A549 (cell line): ENCODE measurements around the gene TMEM117. TPM values are rescaled to one million over a fixed set of nuclear protein-coding genes. Genes with fewer than 3 reads are reported as not detected.

ENCODE experiments used
- ATAC-seq, 2 experiments: fragments of 200-7000 bp in 1 of 2; fragments of >200 bp in 1 of 2; cut with Nextera tagmentation in 1 of 2; cut with Tn5 transposase in 1 of 2; 3 replicates each; pipeline versions ENCODE4 v1.8.0 to v1.9.1; 2018 to 2020; ENCODE audit warnings: mild to moderate bottlenecking in 1 of 2, moderate library complexity in 1 of 2
- CTCF ChIA-PET: fragments of 300-600 bp; sonication (Branson Sonifier 250); formaldehyde crosslinking; extraction: SDS; loops from one replicate; lab custom pipeline; 2021; ENCODE audit warnings: antibody characterized with exemption, inconsistent platforms; lab: Yijun Ruan, JAX
- POLR2A ChIA-PET: fragments of 350-600 bp; formaldehyde crosslinking; extraction: SDS; loops from one replicate; lab custom pipeline; 2021; ENCODE audit warnings: antibody characterized with exemption, inconsistent platforms; lab: Yijun Ruan, JAX
- DNase-seq, 2 experiments: peaks; one replicate each; pipeline versions ENCODE4 v3.0.0 to v3.0.0-alpha.2; 2011 to 2016; ENCODE audit warnings: low read depth in 1 of 2, low spot score in 1 of 2
- FAIRE-seq: peaks from 2 replicates; lab custom pipeline; 2011; peaks lifted over from hg19 to GRCh38; lab: Jason Lieb, UNC
- H3K27ac ChIP-seq, 2 experiments: fragments of >200 bp; sonication (Bioruptor Twin); formaldehyde crosslinking; 3 replicates each; pipeline ENCODE4 v1.5.1; 2016 to 2017
- H3K4me1 ChIP-seq: fragments of >200 bp; sonication (Bioruptor Twin); formaldehyde crosslinking; 3 replicates; pipeline ENCODE4 v1.6.1; 2016
- H3K4me2 ChIP-seq: fragments of >200 bp; sonication (Bioruptor Twin); formaldehyde crosslinking; 3 replicates; pipeline ENCODE4 v1.6.1; 2016
- H3K4me3 ChIP-seq: fragments of >200 bp; sonication (Bioruptor Twin); formaldehyde crosslinking; 3 replicates; pipeline ENCODE4 v1.5.1; 2016
- H3K9me3 ChIP-seq: fragments of >200 bp; sonication (Bioruptor Twin); formaldehyde crosslinking; 3 replicates; pipeline ENCODE4 v1.6.1; 2016
- CBX2 ChIP-seq: fragments of 200-600 bp; sonication (generic); IDR thresholded peaks from 2 replicates; pipeline ENCODE4 v1.6.1; 2016; ENCODE audit warnings: low read depth, mild to moderate bottlenecking, borderline replicate concordance
- CBX8 ChIP-seq: fragments of 200-600 bp; sonication (generic); IDR thresholded peaks from 2 replicates; pipeline ENCODE4 v1.6.1; 2016
- CEBPB ChIP-seq, 2 experiments: fragments of >200 bp in 1 of 2; sonication (Bioruptor Twin) in 1 of 2; formaldehyde crosslinking in 1 of 2; IDR thresholded peaks; 2 replicates each; pipeline ENCODE4 v1.6.1; 2012 to 2016
- CHD2 ChIP-seq: fragments of 150-350 bp; IDR thresholded peaks from 2 replicates; pipeline ENCODE4 v1.6.1; 2014; ENCODE audit warnings: low read length; ENCODE audit not compliant: partially characterized antibody
- EHF ChIP-seq: fragments of 250-450 bp; sonication (Bioruptor Pico); IDR thresholded peaks from 2 replicates; pipeline ENCODE4 v1.5.0; 2020; ENCODE audit warnings: mild to moderate bottlenecking
- FOSB ChIP-seq: fragments of 250-450 bp; sonication (Bioruptor Pico); IDR thresholded peaks from 2 replicates; pipeline ENCODE4 v1.5.0; 2020; ENCODE audit warnings: mild to moderate bottlenecking, moderate library complexity
- FOXS1 ChIP-seq: fragments of 250-450 bp; sonication (Bioruptor Pico); IDR thresholded peaks from 2 replicates; pipeline ENCODE4 v1.5.0; 2020; ENCODE audit warnings: mild to moderate bottlenecking, moderate library complexity
- HDAC2 ChIP-seq: fragments of 200-600 bp; sonication (generic); IDR thresholded peaks from 2 replicates; pipeline ENCODE4 v1.6.1; 2016
- HMGXB4 ChIP-seq: fragments of 250-450 bp; sonication (Bioruptor Pico); IDR thresholded peaks from 2 replicates; pipeline ENCODE4 v1.5.0; 2021; ENCODE audit warnings: mild to moderate bottlenecking, moderate library complexity, borderline replicate concordance
- HOXA7 ChIP-seq: fragments of 250-450 bp; sonication (Bioruptor Pico); IDR thresholded peaks from 2 replicates; pipeline ENCODE4 v1.5.0; 2020; ENCODE audit warnings: mild to moderate bottlenecking, moderate library complexity
- HOXB5 ChIP-seq: fragments of 250-450 bp; sonication (Bioruptor Pico); IDR thresholded peaks from 2 replicates; pipeline ENCODE4 v1.5.0; 2020; ENCODE audit warnings: mild to moderate bottlenecking, moderate library complexity
- JUNB ChIP-seq: fragments of >200 bp; sonication (Bioruptor Twin); formaldehyde crosslinking; IDR thresholded peaks from 2 replicates; pipeline ENCODE4 v1.6.1; 2016
- KDM1A ChIP-seq: fragments of 200-600 bp; sonication (generic); IDR thresholded peaks from 2 replicates; pipeline ENCODE4 v1.6.1; 2016; ENCODE audit warnings: low read depth, mild to moderate bottlenecking
- KDM5A ChIP-seq: fragments of 200-600 bp; sonication (generic); IDR thresholded peaks from 2 replicates; pipeline ENCODE4 v1.6.1; 2016; ENCODE audit warnings: antibody characterized with exemption, mild to moderate bottlenecking
- MAZ ChIP-seq: fragments of 150-350 bp; IDR thresholded peaks from 2 replicates; pipeline ENCODE4 v1.6.1; 2014; ENCODE audit warnings: antibody characterized with exemption, low read depth, low read length, borderline replicate concordance
- MYC ChIP-seq: IDR thresholded peaks from 2 replicates; pipeline ENCODE4 v1.6.1; 2012; ENCODE audit warnings: mild to moderate bottlenecking, inconsistent platforms, low read length, improper control_type of control experiment, borderline replicate concordance
- NFE2L2 ChIP-seq: fragments of 150-350 bp; conservative IDR thresholded peaks from 2 replicates; pipeline ENCODE4 v1.6.1; 2014; ENCODE audit warnings: low read length
- NPAS2 ChIP-seq: fragments of 250-450 bp; sonication (Bioruptor Pico); IDR thresholded peaks from 2 replicates; pipeline ENCODE4 v1.8.0; 2022; ENCODE audit warnings: mild to moderate bottlenecking, moderate library complexity, borderline replicate concordance
- PBX3 ChIP-seq: IDR thresholded peaks from 2 replicates; pipeline ENCODE4 v1.6.1; 2012
- PHF8 ChIP-seq: fragments of 200-600 bp; sonication (generic); IDR thresholded peaks from 2 replicates; pipeline ENCODE4 v1.6.1; 2016; ENCODE audit warnings: low read depth, mild to moderate bottlenecking, antibody characterized with exemption, moderate library complexity, borderline replicate concordance
- POLR2AphosphoS2 ChIP-seq: conservative IDR thresholded peaks from 2 replicates; pipeline ENCODE4 v1.6.1; 2012; ENCODE audit warnings: low read length, improper control_type of control experiment, inconsistent platforms
- RAD21 ChIP-seq, 2 experiments: fragments of >200 bp in 1 of 2; sonication (Bioruptor Twin) in 1 of 2; formaldehyde crosslinking in 1 of 2; IDR thresholded peaks in 1 of 2; conservative IDR thresholded peaks in 1 of 2; 2 replicates in 1 of 2; 3 replicates in 1 of 2; pipeline ENCODE4 v1.6.1; 2012 to 2018; ENCODE audit warnings: inconsistent platforms in 1 of 2
- RARB ChIP-seq: fragments of 250-450 bp; sonication (Bioruptor Pico); IDR thresholded peaks from 2 replicates; pipeline ENCODE4 v1.8.0; 2021; ENCODE audit warnings: mild to moderate bottlenecking, moderate library complexity
- RCOR1 ChIP-seq: fragments of 150-350 bp; IDR thresholded peaks from 2 replicates; pipeline ENCODE4 v1.6.1; 2014; ENCODE audit warnings: antibody characterized with exemption, low read length, low read depth
- SMC3 ChIP-seq: fragments of >200 bp; sonication (Bioruptor Twin); formaldehyde crosslinking; IDR thresholded peaks from 3 replicates; pipeline ENCODE4 v1.6.1; 2018; ENCODE audit warnings: inconsistent platforms
- SREBF2 ChIP-seq: fragments of 450-650 bp; IDR thresholded peaks from 2 replicates; pipeline ENCODE4 v1.6.1; 2014; ENCODE audit warnings: mild to moderate bottlenecking, moderate library complexity
- TFCP2L1 ChIP-seq: fragments of 250-450 bp; sonication (Bioruptor Pico); IDR thresholded peaks from 2 replicates; pipeline ENCODE4 v1.5.0; 2021; ENCODE audit warnings: mild to moderate bottlenecking
- TP53 ChIP-seq: fragments of 250-450 bp; sonication (Bioruptor Pico); IDR thresholded peaks from 2 replicates; pipeline ENCODE4 v1.5.0; 2021; ENCODE audit warnings: mild to moderate bottlenecking, moderate library complexity
- ZC3H11A ChIP-seq: fragments of 450-650 bp; IDR thresholded peaks from 2 replicates; pipeline ENCODE4 v1.6.1; 2014; ENCODE audit warnings: antibody characterized with exemption, mild to moderate bottlenecking
- ZNF302 ChIP-seq: fragments of 250-450 bp; sonication (Bioruptor Pico); IDR thresholded peaks from 2 replicates; pipeline ENCODE4 v1.9.0; 2021; ENCODE audit warnings: inconsistent platforms, mild to moderate bottlenecking, moderate library complexity
- WGBS: methylation state at CpG from one replicate; pipeline ENCODE4 v1.1.6; 2017; ENCODE audit errors: missing lambda C conversion rate; 5-methylcytosine and 5-hydroxymethylcytosine counted together
- polyA plus RNA-seq, 4 experiments: library from polyadenylated mRNA; depleted of rRNA in 3 of 4; stranded (reverse); fragments of >200 nt; fragmentation: RNase III in 1 of 4; extraction: RNeasy Plus Mini Kit Qiagen cat#74134 plus additional on column Dnase treatment in 1 of 4; gene quantifications; 2 replicates in 3 of 4; 3 replicates in 1 of 4; pipeline ENCODE4 v1.2.3, GENCODE V29; 2011 to 2017

The TMEM117 gene
- polyA plus RNA-seq, 2 of the 4 experiments (the other 2 are of a cell fraction) = 2.1 to 4.6 TPM

GRCh38 chr12:43935581-43935980 lies 99.7 kb downstream of the TMEM117 start (continued):
- no peak for TF ChIP-seq RCOR1
- no peak for TF ChIP-seq ZNF302 (CRISPR knock-in tag)
- no peak for TF ChIP-seq NPAS2 (CRISPR knock-in tag)
- no peak for TF ChIP-seq SMC3

GRCh38 chr12:43937947-43938346 lies 102.1 kb downstream of the TMEM117 start:
- H3K27ac ChIP-seq = no peak overlapping the region
- no peak overlapping the region for H3K4me3 ChIP-seq
- DNase-seq = peak; percentile 8 to 16
- ChIA-PET CTCF (no interaction called here), POLR2A (no interaction called here)
- WGBS = 74% methylated on average over 2 of the region's 2 CpGs
- no peak overlapping the region for H3K4me2 ChIP-seq
- TF ChIP-seq CBX2 = no peak
- no peak for TF ChIP-seq TFCP2L1 (CRISPR knock-in tag)
- TF ChIP-seq RARB (CRISPR knock-in tag) = no peak
- no peak for TF ChIP-seq SMC3
- TF ChIP-seq PBX3 = no peak
- TF ChIP-seq FOSB (CRISPR knock-in tag) = no peak
- no peak for TF ChIP-seq TP53 (CRISPR knock-in tag)
- no peak for TF ChIP-seq HOXA7 (CRISPR knock-in tag)
- no peak for TF ChIP-seq KDM1A
- no peak for TF ChIP-seq JUNB
- peak in 1 of 2 experiments; percentile 82; a peak in 4 of 6 replicates for ATAC-seq
- H3K9me3 ChIP-seq = no peaks in the 10 kb centered on the region
- no peak for FAIRE-seq
- H3K4me1 ChIP-seq = no peaks in the 10 kb centered on the region

- ATAC-seq = no peak
- CTCF ChIA-PET = no interaction called here
These were observed 106.5 kb downstream of the TMEM117 start for GRCh38 chr12:43942379-43942778.

GRCh38 chr12:43945983-43946382 lies 110.1 kb downstream of the TMEM117 start:
- Histone ChIP-seq H3K9me3 (no peaks in the 10 kb centered on the region), H3K4me2 (no peak overlapping the region), H3K4me3 (no peak overlapping the region), H3K4me1 (no peaks in the 10 kb centered on the region), H3K27ac (no peak overlapping the region)
- no peak for DNase-seq
- ChIA-PET POLR2A (interaction anchor here (0.6 kb wide), 1 partner anchor 119 kb away, joined by 4 read pairs; no protein-coding TSS in a partner anchor), CTCF (no interaction called here)
- FAIRE-seq = no peak
- ATAC-seq = no peak
- WGBS = 75% methylated on average over 1 of the region's 1 CpG
- TF ChIP-seq HOXB5 (CRISPR knock-in tag) (no peak), TP53 (CRISPR knock-in tag) (no peak), ZC3H11A (no peak), NFE2L2 (no peak), FOSB (CRISPR knock-in tag) (no peak), NPAS2 (CRISPR knock-in tag) (no peak), KDM5A (no peak), HOXA7 (CRISPR knock-in tag) (no peak), HMGXB4 (no peak), MAZ (no peak), CHD2 (no peak), RAD21 (conservative IDR thresholded peaks at IDR 0.05 in 1 of 2, IDR thresholded peaks at IDR 0.05 in 1 of 2) (no peak), EHF (CRISPR knock-in tag) (no peak), MYC (no peak), HDAC2 (no peak), FOXS1 (CRISPR knock-in tag) (no peak), CEBPB (IDR thresholded peaks at IDR 0.05) (no peak), POLR2AphosphoS2 (no peak), PHF8 (no peak), JUNB (no peak)

More at GRCh38 chr12:43942379-43942778, 106.5 kb downstream of the TMEM117 start:
- no peak overlapping the region for H3K27ac ChIP-seq
- TF ChIP-seq CBX2 = no peak
- TF ChIP-seq KDM1A = no peak
- no peak for TF ChIP-seq SREBF2
- no peak for TF ChIP-seq JUNB
- TF ChIP-seq CBX8 = no peak
- TF ChIP-seq KDM5A = no peak
- no peak for TF ChIP-seq HOXA7 (CRISPR knock-in tag)
- no peak for TF ChIP-seq TFCP2L1 (CRISPR knock-in tag)
- no peak overlapping the region for H3K4me3 ChIP-seq
- DNase-seq (no peak), FAIRE-seq (no peak)
- no peak overlapping the region for H3K4me2 ChIP-seq
- POLR2A ChIA-PET = no interaction called here
- WGBS = 53% methylated on average over 2 of the region's 2 CpGs
- no peaks in the 10 kb centered on the region for H3K4me1 ChIP-seq
- H3K9me3 ChIP-seq = no peaks in the 10 kb centered on the region
